ENCODE measurements around the gene BSN.
A peak's percentile ranks its signal among the peaks of the same experiment; 100 is the strongest.

The BSN gene

DNA sequence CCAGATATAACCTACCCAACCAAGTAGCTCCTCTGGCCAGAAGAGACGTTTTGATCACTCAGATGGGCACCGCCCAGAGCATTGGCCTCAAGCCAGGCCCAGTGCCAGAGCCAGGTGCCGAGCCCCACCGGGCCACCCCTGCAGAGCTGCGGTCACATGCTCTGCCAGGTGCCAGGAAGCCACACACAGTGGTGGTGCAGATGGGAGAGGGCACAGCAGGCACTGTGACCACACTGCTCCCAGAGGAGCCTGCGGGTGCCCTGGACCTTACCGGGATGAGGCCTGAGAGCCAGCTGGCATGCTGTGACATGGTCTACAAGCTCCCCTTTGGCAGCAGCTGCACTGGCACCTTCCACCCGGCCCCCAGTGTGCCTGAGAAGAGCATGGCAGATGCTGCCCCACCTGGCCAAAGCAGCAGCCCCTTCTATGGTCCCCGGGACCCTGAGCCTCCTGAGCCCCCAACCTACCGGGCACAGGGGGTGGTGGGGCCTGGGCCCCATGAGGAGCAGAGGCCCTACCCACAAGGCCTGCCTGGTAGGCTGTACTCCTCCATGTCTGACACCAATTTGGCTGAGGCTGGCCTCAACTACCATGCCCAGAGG lies 100.8 kb downstream of the BSN start:
- no peak for DNase-seq (ENCODE audit: low read depth)

DNA sequence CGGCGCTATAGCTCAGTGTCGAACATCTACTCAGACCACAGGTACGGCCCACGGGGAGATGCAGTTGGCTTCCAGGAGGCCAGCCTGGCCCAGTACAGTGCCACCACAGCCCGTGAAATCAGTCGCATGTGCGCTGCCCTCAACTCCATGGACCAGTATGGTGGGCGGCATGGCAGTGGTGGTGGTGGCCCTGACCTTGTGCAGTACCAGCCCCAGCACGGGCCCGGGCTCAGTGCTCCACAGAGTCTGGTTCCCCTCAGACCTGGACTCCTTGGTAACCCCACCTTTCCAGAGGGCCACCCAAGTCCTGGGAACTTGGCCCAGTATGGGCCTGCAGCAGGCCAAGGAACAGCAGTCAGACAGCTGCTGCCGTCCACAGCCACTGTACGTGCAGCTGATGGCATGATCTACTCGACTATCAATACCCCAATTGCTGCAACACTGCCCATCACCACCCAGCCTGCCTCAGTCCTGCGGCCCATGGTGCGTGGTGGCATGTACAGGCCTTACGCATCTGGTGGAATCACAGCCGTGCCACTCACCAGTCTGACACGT lies 101.5 kb downstream of the BSN start:
- DNase-seq (ENCODE audit: low read depth), result no peak

DNA sequence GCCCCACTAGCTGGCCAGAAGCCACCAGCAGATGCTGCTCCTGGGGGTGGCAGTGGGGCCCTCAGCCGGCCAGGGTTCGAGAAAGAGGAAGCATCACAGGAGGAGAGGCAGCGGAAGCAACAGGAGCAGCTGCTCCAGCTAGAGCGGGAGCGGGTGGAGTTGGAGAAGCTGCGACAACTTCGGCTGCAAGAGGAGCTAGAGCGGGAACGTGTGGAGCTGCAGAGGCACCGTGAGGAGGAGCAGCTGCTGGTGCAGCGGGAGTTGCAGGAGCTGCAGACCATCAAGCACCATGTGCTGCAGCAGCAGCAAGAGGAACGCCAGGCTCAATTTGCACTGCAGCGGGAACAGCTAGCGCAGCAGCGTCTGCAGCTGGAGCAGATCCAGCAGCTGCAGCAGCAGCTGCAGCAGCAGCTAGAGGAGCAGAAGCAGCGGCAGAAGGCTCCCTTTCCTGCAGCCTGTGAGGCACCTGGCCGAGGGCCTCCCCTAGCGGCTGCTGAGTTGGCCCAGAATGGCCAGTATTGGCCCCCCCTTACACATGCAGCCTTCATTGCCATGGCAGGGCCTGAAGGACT lies 102.3 kb downstream of the BSN start:
- no peak for DNase-seq (ENCODE audit: low read depth)

DNA sequence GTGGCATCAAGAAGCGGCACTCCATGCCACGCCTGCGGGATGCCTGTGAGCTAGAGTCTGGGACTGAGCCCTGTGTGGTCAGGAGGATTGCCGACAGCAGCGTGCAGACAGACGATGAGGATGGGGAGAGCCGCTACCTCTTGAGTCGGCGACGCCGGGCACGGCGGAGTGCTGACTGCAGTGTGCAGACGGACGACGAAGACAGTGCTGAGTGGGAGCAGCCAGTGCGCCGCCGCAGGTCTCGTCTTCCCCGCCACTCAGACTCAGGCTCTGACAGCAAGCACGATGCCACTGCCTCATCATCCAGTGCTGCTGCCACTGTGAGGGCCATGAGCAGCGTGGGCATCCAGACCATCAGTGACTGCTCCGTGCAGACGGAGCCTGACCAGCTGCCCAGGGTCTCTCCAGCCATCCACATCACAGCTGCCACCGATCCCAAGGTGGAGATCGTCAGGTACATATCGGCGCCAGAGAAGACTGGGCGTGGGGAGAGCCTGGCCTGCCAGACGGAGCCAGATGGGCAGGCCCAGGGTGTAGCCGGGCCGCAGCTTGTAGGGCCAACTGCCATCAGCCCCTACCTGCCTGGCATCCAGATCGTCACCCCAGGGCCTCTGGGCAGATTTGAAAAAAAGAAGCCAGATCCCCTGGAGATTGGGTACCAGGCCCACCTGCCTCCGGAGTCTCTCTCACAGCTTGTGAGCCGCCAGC lies 103.1 kb downstream of the BSN start:
- DNase-seq (ENCODE audit: low read depth), result no peak

DNA sequence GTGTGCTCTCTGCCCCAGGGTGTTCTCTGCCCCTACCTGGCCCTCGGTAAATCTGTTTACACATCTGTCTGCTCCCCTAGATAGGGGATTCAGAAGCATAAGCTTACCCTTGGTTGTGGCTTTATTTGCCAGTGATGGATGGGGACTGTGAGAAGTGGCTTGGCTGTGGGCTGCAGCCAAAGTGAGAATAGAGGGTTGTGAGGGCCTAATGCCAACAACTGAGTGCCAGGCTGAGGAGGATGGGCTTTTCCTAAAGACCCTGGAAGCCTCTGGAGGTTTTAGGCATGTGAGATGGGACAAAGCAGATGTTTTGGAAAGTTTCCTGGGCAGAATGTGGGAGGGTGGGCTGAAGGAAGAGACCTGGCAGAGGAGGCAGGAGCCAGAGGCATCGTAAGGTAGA lies 104.4 kb downstream of the BSN start:
- no peak for DNase-seq (ENCODE audit: low read depth)

DNA sequence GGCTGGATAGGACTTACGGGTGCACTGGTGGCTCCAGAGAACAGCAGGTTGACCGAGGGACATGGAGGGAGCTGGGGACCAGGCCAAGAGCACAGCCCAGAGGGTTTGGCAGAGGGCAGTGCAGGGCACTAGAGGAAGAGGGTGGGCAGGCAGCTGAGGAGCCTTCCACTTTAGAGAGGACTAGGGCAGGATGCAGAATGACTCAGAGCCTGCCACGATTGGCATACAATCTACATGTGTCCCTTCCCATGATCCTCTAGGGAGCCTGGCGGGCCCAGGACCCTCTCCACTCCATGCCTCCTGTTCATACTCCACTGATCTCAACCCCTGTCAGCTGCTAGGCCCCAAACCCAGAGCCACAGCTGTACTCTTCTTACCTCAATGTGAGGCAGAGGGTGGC lies 105.5 kb downstream of the BSN start:
- DNase-seq (ENCODE audit: low read depth), result no peak

DNA sequence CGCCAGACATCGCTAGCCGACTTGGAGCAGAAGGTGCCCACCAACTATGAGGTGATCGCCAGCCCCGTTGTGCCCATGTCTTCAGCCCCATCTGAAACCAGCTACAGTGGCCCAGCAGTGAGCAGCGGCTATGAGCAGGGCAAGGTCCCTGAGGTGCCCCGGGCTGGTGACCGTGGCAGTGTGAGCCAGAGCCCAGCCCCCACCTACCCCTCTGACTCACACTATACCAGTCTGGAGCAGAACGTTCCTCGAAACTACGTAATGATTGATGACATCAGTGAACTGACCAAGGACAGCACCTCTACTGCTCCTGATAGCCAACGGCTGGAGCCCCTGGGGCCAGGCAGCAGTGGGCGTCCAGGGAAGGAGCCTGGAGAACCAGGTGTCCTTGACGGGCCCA lies 107.0 kb downstream of the BSN start:
- no peak for DNase-seq (ENCODE audit: low read depth)

DNA sequence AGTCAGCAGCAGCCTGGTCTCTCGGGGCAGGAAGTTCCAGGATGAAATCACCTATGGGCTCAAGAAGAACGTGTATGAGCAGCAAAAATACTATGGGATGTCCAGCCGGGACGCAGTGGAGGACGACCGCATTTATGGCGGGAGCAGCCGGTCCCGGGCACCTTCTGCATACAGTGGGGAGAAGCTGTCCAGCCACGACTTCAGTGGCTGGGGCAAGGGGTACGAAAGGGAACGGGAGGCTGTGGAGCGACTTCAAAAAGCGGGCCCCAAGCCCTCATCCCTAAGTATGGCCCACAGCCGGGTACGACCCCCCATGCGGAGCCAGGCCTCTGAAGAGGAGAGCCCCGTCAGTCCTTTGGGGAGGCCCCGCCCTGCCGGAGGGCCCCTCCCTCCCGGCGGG lies 107.7 kb downstream of the BSN start:
- no peak for DNase-seq (ENCODE audit: low read depth)

DNA sequence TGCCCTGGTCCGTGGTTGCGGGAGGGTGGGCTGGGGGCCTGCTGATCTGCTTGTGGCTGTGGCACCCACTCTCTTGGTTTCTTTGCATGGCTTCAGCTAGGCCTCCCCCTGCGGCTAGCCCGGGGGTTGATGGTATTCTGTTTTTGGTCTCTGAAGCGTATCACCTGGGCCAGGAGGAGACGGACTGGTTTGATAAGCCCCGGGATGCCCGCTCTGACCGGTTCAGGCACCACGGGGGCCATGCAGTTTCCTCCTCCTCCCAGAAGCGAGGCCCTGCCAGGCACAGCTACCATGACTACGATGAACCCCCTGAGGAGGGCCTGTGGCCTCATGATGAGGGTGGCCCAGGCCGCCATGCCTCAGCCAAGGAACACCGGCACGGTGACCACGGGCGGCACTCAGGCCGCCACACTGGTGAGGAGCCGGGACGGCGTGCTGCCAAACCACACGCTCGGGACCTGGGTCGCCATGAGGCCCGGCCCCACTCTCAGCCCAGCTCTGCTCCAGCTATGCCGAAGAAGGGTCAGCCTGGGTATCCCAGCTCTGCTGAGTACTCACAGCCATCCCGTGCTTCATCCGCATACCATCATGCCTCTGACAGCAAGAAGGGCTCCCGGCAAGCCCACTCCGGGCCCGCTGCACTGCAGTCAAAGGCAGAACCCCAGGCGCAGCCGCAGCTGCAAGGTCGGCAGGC lies 108.6 kb downstream of the BSN start:
- no peak for DNase-seq (ENCODE audit: low read depth)

DNA sequence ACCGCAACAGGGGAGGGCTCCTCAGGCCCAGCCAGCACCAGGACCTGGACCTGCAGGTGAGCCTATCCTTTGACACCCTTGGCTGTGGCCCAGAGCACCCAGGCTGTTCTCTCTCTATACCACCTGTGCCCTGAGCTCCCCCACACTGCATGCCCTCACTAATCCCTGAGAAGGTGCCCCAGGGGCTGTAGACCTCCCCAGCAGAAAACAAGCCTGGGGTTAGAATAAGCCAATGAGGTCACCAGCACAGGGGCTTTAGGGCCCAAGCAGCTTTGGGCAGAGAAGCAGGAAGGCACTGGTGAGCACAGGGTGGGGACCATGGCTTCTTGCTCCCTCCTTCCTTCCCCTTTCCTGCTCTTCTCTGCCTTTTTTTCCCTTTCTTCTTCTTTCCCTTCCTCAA lies 109.6 kb downstream of the BSN start:
- no peak for DNase-seq (ENCODE audit: low read depth)

DNA sequence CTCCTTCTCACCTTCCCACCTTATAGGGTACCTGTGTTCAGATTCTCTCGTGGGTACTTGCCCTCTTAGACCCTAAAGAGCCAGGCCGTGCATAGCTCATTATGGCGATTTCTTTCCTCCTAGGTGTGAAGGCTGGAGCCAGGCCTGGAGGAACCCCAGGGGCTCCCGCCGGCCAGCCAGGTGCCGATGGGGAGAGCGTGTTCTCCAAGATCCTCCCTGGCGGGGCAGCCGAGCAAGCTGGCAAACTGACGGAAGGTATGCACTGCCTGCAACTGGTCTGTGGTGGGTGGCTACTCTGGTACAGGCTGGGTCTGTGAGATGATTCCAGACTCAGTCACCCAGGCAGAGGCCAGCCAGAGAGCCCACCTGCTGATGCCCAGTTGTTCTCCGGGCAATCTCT lies 110.0 kb downstream of the BSN start:
- no peak for DNase-seq (ENCODE audit: low read depth)

DNA sequence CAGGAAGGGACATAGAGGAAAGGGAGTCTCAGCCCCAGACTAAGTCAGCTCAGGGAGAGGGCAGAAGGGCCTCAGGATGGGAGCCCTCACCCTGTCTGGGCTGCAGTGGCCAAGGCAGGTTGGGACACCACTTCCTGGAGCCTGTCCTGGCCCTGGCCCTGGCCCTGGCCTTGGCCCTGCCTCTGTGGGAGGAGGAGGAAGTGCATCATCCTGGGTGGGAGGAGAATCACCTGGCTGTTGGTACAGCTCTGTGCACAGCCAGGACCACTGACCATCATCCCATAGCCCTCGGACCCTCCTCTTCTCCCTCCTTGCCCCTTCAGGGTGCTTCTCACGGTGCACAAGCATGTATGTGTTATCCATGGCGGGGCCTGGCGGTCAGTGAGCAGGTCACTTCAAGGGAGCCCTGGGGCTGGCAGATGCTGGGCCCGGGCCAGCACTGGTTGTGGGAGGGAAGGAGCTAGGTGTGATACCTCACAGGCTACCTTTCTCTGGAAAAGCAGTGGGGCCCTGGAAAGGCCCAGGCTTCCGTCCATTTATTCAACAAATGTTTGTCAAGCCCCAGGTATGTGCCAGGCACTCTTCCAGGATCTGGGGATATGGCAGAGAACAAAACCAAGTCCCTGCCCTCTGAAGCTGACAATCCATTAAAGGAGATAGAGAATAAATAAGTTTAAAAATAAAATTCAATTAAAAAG lies 111.7 kb downstream of the BSN start:
- DNase-seq (ENCODE audit: low read depth), result no peak

DNA sequence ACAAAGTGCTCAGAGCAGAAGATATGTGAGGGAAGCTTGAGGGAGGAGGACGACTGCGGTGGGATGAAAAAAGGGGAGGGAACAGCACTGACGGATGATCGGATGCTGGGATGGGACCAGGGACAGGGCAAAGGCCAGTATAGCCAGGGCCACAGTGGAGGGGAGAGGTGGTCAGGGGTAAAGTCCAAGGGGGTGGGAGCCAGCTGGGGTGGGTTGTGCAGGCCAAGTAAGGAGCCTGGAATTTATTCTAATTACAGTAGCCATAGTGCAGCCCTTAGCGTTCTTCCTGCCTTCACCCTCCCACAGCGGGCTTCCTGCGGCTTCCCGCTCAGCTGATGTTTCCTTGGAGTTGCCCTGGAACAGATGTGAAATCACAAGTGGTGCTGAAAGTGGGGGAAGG lies 112.3 kb downstream of the BSN start:
- no peak for DNase-seq (ENCODE audit: low read depth)

DNA sequence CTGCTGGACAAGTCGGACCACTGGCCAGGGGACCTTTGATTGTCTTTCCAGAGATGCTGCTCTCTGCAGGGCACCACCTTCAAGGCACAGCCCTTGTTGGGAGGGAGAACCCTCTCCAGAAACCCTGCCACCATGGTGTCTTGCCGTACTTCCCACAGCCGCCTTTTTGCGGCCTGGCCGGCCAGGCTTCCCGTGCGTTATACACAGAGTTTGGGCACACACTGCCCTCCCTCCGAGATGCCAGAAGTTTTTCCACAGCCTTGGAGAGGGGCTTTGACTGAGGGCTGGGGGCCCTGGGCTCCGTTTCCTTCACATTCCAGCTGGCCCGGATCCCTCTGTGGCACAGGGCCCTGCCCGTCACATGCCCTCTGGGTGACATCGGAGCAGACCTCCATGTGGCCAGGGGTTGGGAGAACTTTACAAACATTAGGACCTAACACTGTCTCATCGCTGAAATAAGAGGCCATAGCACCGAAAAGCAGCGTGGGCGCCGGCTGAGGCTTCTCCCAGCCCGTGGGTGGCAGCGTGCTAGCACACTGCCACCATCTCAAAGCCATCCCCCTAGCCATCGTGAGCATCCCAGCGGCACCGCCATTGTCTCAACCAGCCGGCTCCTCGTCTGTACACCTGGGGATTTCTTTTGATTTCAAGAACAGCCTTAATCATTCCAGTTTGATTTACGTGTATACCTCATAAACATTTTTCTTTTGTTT lies 113.6 kb downstream of the BSN start:
- DNase-seq (ENCODE audit: low read depth), result no peak

DNA sequence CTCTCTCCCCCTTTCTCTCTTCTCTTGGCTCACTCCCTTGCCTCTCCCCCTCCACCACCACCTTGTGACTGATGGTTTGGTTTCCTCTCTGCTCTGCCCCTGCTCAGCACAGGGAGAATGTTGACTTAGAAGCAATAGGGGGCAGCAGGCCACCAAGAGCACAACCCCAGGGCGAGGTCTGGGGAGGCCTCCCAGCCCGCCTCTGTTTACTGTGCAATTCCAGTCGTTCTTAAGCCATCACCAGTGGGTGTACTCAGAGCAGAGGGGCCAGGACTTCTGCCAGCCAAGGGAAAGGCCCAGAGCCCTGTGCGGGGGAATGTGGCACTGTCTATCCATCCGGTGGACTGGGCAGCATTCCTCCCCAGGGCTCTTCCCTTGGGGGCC lies 114.1 kb downstream of the BSN start:
- DNase-seq (ENCODE audit: low read depth), result no peak

DNA sequence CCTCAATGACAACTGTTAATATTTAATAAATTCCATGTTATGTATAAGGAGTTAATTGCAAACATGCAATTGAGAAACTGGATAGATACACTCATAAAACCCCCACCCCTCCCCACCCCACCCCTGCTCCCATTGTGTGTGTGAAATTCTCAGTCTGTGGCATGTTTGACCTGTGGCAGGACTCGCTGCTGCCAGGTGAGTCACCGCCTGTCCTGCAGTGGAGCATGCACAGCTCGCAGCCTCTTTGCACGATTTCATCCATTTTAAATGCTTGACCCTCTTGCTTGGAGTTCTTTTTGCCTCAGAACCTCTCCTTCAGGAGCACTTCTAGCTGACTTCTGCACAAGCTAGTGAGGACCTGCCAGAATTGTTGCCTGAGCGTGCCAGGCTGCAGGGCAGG lies 114.6 kb downstream of the BSN start:
- DNase-seq (ENCODE audit: low read depth), result no peak

DNA sequence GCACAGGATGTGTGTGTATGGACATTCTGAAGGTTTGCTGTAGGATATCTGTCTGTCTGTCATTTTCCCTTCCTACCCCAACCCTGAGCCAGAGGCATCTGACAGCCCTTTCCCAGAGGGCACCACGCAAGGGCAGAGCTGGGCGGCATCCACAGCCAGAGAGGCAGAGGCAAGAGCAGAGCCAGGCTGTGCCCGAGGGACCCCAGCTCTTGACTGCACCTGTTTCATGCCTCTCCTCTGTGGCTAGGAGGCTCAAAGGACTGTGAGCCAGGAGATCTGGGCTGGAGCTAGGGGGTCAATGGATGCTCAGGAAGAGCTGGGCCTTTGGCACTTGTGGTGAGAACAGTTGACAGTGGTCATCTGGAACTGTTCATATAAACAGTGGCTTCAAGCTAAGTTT lies 115.1 kb downstream of the BSN start:
- no peak for DNase-seq (ENCODE audit: low read depth)

DNA sequence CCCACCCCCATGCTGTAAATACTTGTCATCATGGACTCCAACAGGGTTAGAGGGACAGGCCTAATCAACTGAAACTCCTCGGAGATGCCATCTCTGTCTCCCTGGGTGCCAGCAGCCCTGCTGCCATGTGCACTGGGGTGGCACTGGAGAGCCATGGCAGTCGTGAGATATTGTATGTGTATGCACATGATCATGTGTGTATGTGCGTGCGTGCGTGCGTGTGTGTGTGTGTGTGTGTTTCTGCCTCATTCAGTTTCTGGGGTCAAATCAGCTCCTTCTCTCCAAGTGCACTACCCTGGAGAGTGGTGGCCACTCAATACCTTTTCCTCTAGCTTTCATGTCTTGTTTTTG lies 116.6 kb downstream of the BSN start:
- no peak for DNase-seq (ENCODE audit: low read depth)

DNA sequence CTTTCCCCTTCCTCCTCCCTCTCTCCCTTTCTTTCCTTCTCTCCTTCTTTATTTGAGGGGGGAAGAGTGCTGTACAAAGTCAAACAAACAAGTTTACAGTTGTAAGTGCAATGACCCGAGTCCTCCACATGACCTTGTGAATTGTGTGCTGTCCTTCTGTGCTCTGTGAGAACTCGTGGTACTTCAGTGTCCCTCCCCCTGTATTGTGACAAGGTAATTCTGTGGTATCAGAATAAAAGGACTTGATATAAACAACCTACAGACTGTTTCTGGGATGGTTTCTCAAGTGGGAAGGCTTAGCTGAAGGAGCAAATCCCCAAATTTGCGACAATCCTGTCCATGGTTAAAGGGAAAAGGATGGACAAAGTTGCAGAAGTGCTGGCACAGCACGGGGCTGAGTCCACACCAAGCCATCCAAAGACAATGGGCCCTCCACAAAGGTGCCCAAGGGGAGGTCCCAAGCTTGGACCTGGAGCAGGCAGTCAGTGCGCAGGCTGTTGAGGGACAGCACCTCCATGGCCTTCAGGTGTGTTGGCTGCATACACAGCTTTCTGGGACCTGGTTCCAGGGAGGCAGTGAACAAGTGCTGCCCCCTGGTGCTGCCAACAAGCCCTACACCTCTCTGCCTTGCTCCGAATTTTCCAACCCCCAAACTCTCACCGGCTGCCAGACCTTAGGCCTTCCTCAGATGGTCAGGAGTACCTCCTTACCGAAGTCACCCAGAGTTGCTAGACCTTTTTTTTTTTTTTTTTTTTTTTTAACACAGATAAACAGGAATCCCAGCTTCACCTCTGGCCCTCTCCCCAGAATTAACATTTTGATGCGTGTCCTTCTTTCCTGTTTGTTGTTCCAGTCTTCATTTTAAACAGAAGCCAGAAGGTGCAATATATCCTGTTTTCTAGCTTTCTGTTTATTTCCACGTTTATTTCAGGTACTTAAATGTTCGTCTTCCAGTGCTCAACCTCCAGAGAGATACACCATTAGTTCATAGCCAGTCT lies 117.3 kb downstream of the BSN start:
- DNase-seq (ENCODE audit: low read depth), result peak; percentile 61

DNA sequence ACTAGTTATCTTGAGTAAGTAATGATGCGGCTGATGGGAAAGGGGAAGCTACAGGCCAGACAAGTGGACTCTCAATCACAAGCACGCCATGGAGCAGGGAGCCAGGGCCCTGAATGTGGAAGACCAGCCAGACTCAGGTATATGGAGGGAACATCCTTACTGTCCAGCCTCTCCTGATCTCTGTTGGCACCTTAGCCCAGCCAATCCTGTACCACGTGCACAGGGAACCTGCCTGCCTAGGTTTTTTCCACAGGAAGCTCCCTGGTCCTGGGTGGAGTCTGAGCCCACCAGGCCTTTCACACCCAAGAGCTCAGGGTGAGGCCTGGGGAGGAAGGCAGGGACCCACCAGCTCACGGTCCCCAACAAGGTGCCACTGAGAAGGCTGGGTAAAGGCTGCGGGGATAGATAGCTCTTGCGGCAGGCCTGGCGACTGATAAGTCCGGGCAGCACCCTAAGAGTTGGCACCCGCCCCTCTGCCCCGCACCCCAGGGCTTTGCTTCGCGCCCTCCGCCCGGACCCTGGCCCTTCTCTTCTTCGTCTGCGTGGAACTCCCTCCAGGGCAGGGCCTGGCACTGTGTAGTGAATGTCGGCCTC lies 118.9 kb downstream of the BSN start:
- no peak for DNase-seq (ENCODE audit: low read depth)
